ENCODE measurements around the gene RNF186.

- TF ChIP-seq, protein P1, sequence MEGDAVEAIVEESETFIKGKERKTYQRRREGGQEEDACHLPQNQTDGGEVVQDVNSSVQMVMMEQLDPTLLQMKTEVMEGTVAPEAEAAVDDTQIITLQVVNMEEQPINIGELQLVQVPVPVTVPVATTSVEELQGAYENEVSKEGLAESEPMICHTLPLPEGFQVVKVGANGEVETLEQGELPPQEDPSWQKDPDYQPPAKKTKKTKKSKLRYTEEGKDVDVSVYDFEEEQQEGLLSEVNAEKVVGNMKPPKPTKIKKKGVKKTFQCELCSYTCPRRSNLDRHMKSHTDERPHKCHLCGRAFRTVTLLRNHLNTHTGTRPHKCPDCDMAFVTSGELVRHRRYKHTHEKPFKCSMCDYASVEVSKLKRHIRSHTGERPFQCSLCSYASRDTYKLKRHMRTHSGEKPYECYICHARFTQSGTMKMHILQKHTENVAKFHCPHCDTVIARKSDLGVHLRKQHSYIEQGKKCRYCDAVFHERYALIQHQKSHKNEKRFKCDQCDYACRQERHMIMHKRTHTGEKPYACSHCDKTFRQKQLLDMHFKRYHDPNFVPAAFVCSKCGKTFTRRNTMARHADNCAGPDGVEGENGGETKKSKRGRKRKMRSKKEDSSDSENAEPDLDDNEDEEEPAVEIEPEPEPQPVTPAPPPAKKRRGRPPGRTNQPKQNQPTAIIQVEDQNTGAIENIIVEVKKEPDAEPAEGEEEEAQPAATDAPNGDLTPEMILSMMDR (IDR thresholded peaks at IDR 0.05; ENCODE audit: low read depth, low read length), result no peak
- TF ChIP-seq POLR2A (IDR thresholded peaks at IDR 0.05; ENCODE audit: extremely low read depth, insufficient read length), result no peak
These were observed 20.5 kb upstream of the RNF186 start for GRCh38 chr1:19835578-19835977.
